IMR-90 (cell line): ENCODE results near the gene CCDC102A. TPM values are rescaled to one million over a fixed set of nuclear protein-coding genes. Genes with fewer than 3 reads are reported as not detected.
A peak's percentile ranks its signal among the peaks of the same experiment; 100 is the strongest.

Experiments used
- ATAC-seq: fragments of 200-7000 bp; cut with Tn5 transposase; 2 replicates; pipeline ENCODE4 v1.9.1; 2020; ENCODE audit warnings: low read depth, mild to moderate bottlenecking, moderate library complexity
- BruUV-seq: library from RNA; stranded (reverse); fragments of 400-500 nt; replicated peaks from 2 replicates; lab custom pipeline; 2021; lab: Mats Ljungman, UMichigan
- CTCF ChIA-PET: fragments of 300-600 bp; formaldehyde crosslinking; extraction: SDS; loops from one replicate; lab custom pipeline; 2021; ENCODE audit warnings: antibody characterized with exemption; lab: Yijun Ruan, JAX
- POLR2A ChIA-PET: fragments of 300-600 bp; sonication (Branson Sonifier 250); formaldehyde crosslinking; loops from one replicate; lab custom pipeline; 2022; ENCODE audit warnings: antibody characterized with exemption; ENCODE audit not compliant: unreplicated experiment; lab: Charles Lee
- DNase-seq: peaks from one replicate; pipeline ENCODE4 v3.0.0; 2013
- H2AFZ ChIP-seq: replicated peaks from 2 replicates; pipeline ENCODE3; 2013; ENCODE audit warnings: low read length, mild to moderate bottlenecking; ENCODE audit not compliant: poor library complexity
- H2AK5ac ChIP-seq: 2 replicates; pipeline ENCODE4 v1.6.1; 2013; ENCODE audit warnings: low read depth, low read length, inconsistent platforms
- H2AK9ac ChIP-seq: replicated peaks from 2 replicates; pipeline ENCODE3; 2013; ENCODE audit warnings: mild to moderate bottlenecking, low read depth, low read length, moderate library complexity; ENCODE audit not compliant: poor library complexity
- H2BK120ac ChIP-seq: 2 replicates; pipeline ENCODE4 v1.6.1; 2013; ENCODE audit warnings: low read depth, low read length, inconsistent platforms
- H2BK15ac ChIP-seq: 3 replicates; pipeline ENCODE4 v1.6.1; 2013; ENCODE audit warnings: low read depth, low read length, inconsistent platforms
- H2BK20ac ChIP-seq: 2 replicates; pipeline ENCODE4 v1.6.1; 2013; ENCODE audit warnings: low read depth, mild to moderate bottlenecking, inconsistent platforms, low read length, moderate library complexity
- H2BK5ac ChIP-seq: 2 replicates; pipeline ENCODE4 v1.6.1; 2013; ENCODE audit warnings: mild to moderate bottlenecking, low read depth, low read length, inconsistent platforms; ENCODE audit not compliant: poor library complexity, severe bottlenecking
- H3K14ac ChIP-seq: replicated peaks from 2 replicates; pipeline ENCODE4 v1.6.1; 2013; ENCODE audit warnings: low read depth, low read length, inconsistent platforms
- H3K18ac ChIP-seq: 2 replicates; pipeline ENCODE4 v1.6.1; 2013; ENCODE audit warnings: low read depth, low read length, control low read depth
- H3K23ac ChIP-seq: 2 replicates; pipeline ENCODE4 v1.6.1; 2013; ENCODE audit warnings: low read depth, low read length, inconsistent platforms
- H3K27ac ChIP-seq: 2 replicates; pipeline ENCODE4 v1.5.1; 2013; ENCODE audit warnings: mild to moderate bottlenecking, control low read depth, low read length; ENCODE audit not compliant: insufficient read depth
- H3K27me3 ChIP-seq: 2 replicates; pipeline ENCODE4 v1.6.1; 2013; ENCODE audit warnings: low read length; ENCODE audit not compliant: control insufficient read depth, insufficient read depth
- H3K36me3 ChIP-seq: 2 replicates; pipeline ENCODE4 v1.6.1; 2013; ENCODE audit warnings: low read length, mixed read lengths; ENCODE audit not compliant: control insufficient read depth, insufficient read depth
- H3K4ac ChIP-seq: 2 replicates; pipeline ENCODE4 v1.6.1; 2013; ENCODE audit warnings: low read depth, low read length, inconsistent platforms
- H3K4me1 ChIP-seq: 2 replicates; pipeline ENCODE4 v1.6.1; 2013; ENCODE audit warnings: low read length, mixed read lengths; ENCODE audit not compliant: control insufficient read depth, insufficient read depth
- H3K4me2 ChIP-seq: 2 replicates; pipeline ENCODE4 v1.6.1; 2013; ENCODE audit warnings: low read depth, mild to moderate bottlenecking, control low read depth, low read length, moderate library complexity
- H3K4me3 ChIP-seq: 2 replicates; pipeline ENCODE4 v1.5.1; 2013; ENCODE audit warnings: low read depth, mild to moderate bottlenecking, control low read depth, low read length, moderate library complexity; ENCODE audit not compliant: insufficient read depth
- H3K56ac ChIP-seq: 2 replicates; pipeline ENCODE4 v1.6.1; 2013; ENCODE audit warnings: low read length, inconsistent platforms; ENCODE audit not compliant: insufficient read depth; ENCODE audit errors: extremely low read depth
- H3K79me1 ChIP-seq, 2 experiments: 2 replicates each; pipeline ENCODE4 v1.6.1; 2013; ENCODE audit warnings: low read length in 2 of 2, inconsistent platforms in 1 of 2, low read depth in 1 of 2
- H3K9ac ChIP-seq: 2 replicates; pipeline ENCODE4 v1.6.1; 2013; ENCODE audit warnings: low read depth, low read length, control low read depth
- H3K9me1 ChIP-seq: 2 replicates; pipeline ENCODE4 v1.6.1; 2013; ENCODE audit warnings: low read length, inconsistent platforms; ENCODE audit not compliant: insufficient read depth
- H3K9me3 ChIP-seq: 2 replicates; pipeline ENCODE4 v1.6.1; 2013; ENCODE audit warnings: low read length; ENCODE audit not compliant: control insufficient read depth, insufficient read depth
- H4K20me1 ChIP-seq: 2 replicates; pipeline ENCODE4 v1.6.1; 2013; ENCODE audit warnings: low read length, inconsistent platforms; ENCODE audit not compliant: insufficient read depth
- H4K5ac ChIP-seq: 2 replicates; pipeline ENCODE4 v1.6.1; 2013; ENCODE audit warnings: mild to moderate bottlenecking, low read depth, low read length, control low read depth
- H4K8ac ChIP-seq, 2 experiments: 2 replicates each; pipeline ENCODE4 v1.6.1; 2013; ENCODE audit warnings: low read depth in 2 of 2, low read length in 2 of 2, control low read depth in 1 of 2, inconsistent platforms in 1 of 2
- H4K91ac ChIP-seq: 2 replicates; pipeline ENCODE4 v1.6.1; 2013; ENCODE audit warnings: low read depth, low read length, inconsistent platforms; ENCODE audit not compliant: insufficient read depth
- BHLHE40 ChIP-seq: fragments of 150-350 bp; IDR thresholded peaks from 2 replicates; pipeline ENCODE4 v1.6.1; 2016; ENCODE audit warnings: mild to moderate bottlenecking, low read depth, low read length
- CEBPB ChIP-seq: IDR thresholded peaks from 2 replicates; pipeline ENCODE4 v1.6.1; 2012; ENCODE audit warnings: low read depth, low read length, improper control_type of control experiment
- CHD1 ChIP-seq: IDR thresholded peaks from 2 replicates; pipeline ENCODE4 v1.6.1; 2012; ENCODE audit warnings: low read depth, low read length, improper control_type of control experiment
- ELK1 ChIP-seq: fragments of 150-350 bp; IDR thresholded peaks from 2 replicates; pipeline ENCODE4 v1.6.1; 2016; ENCODE audit warnings: low read depth, mild to moderate bottlenecking, low read length, moderate library complexity, borderline replicate concordance
- MAFK ChIP-seq: IDR thresholded peaks from 2 replicates; pipeline ENCODE4 v1.6.1; 2012; ENCODE audit warnings: low read depth, low read length, improper control_type of control experiment
- MAZ ChIP-seq: IDR thresholded peaks from 2 replicates; pipeline ENCODE4 v1.6.1; 2012; ENCODE audit warnings: low read depth, mild to moderate bottlenecking, low read length, improper control_type of control experiment, moderate library complexity, borderline replicate concordance
- NFE2L2 ChIP-seq: fragments of 150-350 bp; IDR thresholded peaks from 2 replicates; pipeline ENCODE4 v1.6.1; 2016; ENCODE audit warnings: low read depth, mild to moderate bottlenecking, low read length
- POLR2A ChIP-seq: IDR thresholded peaks from 2 replicates; pipeline ENCODE4 v1.6.1; 2012; ENCODE audit warnings: mild to moderate bottlenecking, low read depth, low read length
- RAD21 ChIP-seq: IDR thresholded peaks from 2 replicates; pipeline ENCODE4 v1.6.1; 2012; ENCODE audit warnings: low read length, improper control_type of control experiment
- RCOR1 ChIP-seq: IDR thresholded peaks from 2 replicates; pipeline ENCODE4 v1.6.1; 2012; ENCODE audit warnings: mild to moderate bottlenecking, low read length, improper control_type of control experiment; ENCODE audit not compliant: insufficient replicate concordance
- RFX5 ChIP-seq: IDR thresholded peaks from 2 replicates; pipeline ENCODE4 v1.8.0; 2012; ENCODE audit warnings: low read depth, mild to moderate bottlenecking, low read length, moderate library complexity
- SMC3 ChIP-seq: fragments of 150-350 bp; IDR thresholded peaks from 2 replicates; pipeline ENCODE4 v1.6.1; 2016; ENCODE audit warnings: low read depth, mild to moderate bottlenecking, antibody characterized with exemption, low read length, moderate library complexity
- USF2 ChIP-seq: fragments of 150-350 bp; IDR thresholded peaks from 2 replicates; pipeline ENCODE4 v1.6.1; 2017; ENCODE audit warnings: mild to moderate bottlenecking, antibody characterized with exemption, low read length, low read depth
- WGBS, 2 experiments: methylation state at CpG; one replicate each; pipeline versions ENCODE4 v1.1.5 to v1.1.7; 2013; ENCODE audit warnings: missing lambda C conversion rate in 2 of 2; ENCODE audit not compliant: insufficient read length in 1 of 2; ENCODE audit errors: extremely low coverage in 2 of 2; 5-methylcytosine and 5-hydroxymethylcytosine counted together
- dilution Hi-C: fragments of 300-500 bp; cut with HindIII; formaldehyde crosslinking; loops from one replicate; pipeline ENCODE4 v1.14.3; 2018; ENCODE audit warnings: low sequenced_read_pairs; ENCODE audit not compliant: unreplicated experiment
- in situ Hi-C: fragments of 300-500 bp; cut with MboI; formaldehyde crosslinking; loops from 3 replicates; pipeline ENCODE4 v1.14.3; 2019; ENCODE audit warnings: low sequenced_read_pairs, inconsistent platforms, mixed read lengths
- intact Hi-C: fragments of 100-400 bp; cut with micrococcal nuclease; formaldehyde crosslinking; loops from 2 replicates; pipeline ENCODE4 v1.10.0; 2022
- polyA plus RNA-seq, 3 experiments: library from polyadenylated mRNA; depleted of rRNA; stranded (reverse); fragments of >200 nt; gene quantifications; 2 replicates each; pipeline ENCODE4 v1.2.3, GENCODE V29; 2012; ENCODE audit warnings: low replicate concordance in 1 of 3
- total RNA-seq: library from RNA; depleted of rRNA; stranded (reverse); fragments of >200 nt; gene quantifications from 2 replicates; pipeline ENCODE4 v1.2.3, GENCODE V29; 2012

The CCDC102A gene
- total and polyA plus RNA-seq, 2 of the 4 experiments (the other 2 are of a cell fraction): 5.4 to 8.5 TPM

- no peak for TF ChIP-seq ELK1
- TF ChIP-seq RAD21: no peak
- no peak for TF ChIP-seq CHD1
- no peak for TF ChIP-seq RCOR1
Observed at GRCh38 chr16:57574086-57574485, 37.7 kb upstream of the CCDC102A start (continued).

GRCh38 chr16:57572978-57573728, 36.8 kb upstream of the CCDC102A start:
- no peak overlapping the region for H2AK5ac ChIP-seq
- no peak overlapping the region for H2BK20ac ChIP-seq
- H3K27me3 ChIP-seq: peaks cover 19% of the 10 kb centered on the region
- dilution Hi-C loops (no loop called here), in situ Hi-C loops (no loop called here), intact Hi-C loops (no loop called here)
- H4K8ac ChIP-seq: no peak overlapping the region
- H3K27ac ChIP-seq: no peak overlapping the region
- BruUV-seq: no TSS peak
- no peak overlapping the region for H3K4me2 ChIP-seq
- POLR2A ChIA-PET: no interaction called here
- no peak overlapping the region for H3K4ac ChIP-seq
- no peak overlapping the region for H3K4me3 ChIP-seq
- no peak overlapping the region for H3K18ac ChIP-seq
- no peak overlapping the region for H2BK15ac ChIP-seq
- no peak overlapping the region for H3K9ac ChIP-seq
- no peak overlapping the region for H2BK120ac ChIP-seq
- peak overlapping the region; percentile 50 for H2AK9ac ChIP-seq
- H4K91ac ChIP-seq: no peak overlapping the region
- H4K5ac ChIP-seq: no peak overlapping the region
- no peak overlapping the region for H3K56ac ChIP-seq
- no peaks in the 10 kb centered on the region for H3K36me3 ChIP-seq
- H2BK5ac ChIP-seq: no peak overlapping the region
- H3K9me1 ChIP-seq: no peaks in the 10 kb centered on the region
- ATAC-seq: no peak
- no peaks in the 10 kb centered on the region for H3K9me3 ChIP-seq
- H4K20me1 ChIP-seq: no peaks in the 10 kb centered on the region
- no peak overlapping the region for H3K14ac ChIP-seq
- no peak overlapping the region for H2AFZ ChIP-seq
- H3K4me1 ChIP-seq: no peaks in the 10 kb centered on the region
- DNase-seq: no peak
- H3K79me1 ChIP-seq: no peaks in the 10 kb centered on the region
- 61% methylated on average over 2 of the region's 10 CpGs; no CpG with 5 or more reads in 1 of the 2 experiments for WGBS, 2 experiments
- CTCF ChIA-PET: no interaction called here
- H3K23ac ChIP-seq: no peak overlapping the region
- no peak for TF ChIP-seq CEBPB
- no peak for TF ChIP-seq POLR2A
- no peak for TF ChIP-seq MAZ
- TF ChIP-seq NFE2L2: no peak
- no peak for TF ChIP-seq USF2
- no peak for TF ChIP-seq SMC3
- TF ChIP-seq MAFK: no peak
- no peak for TF ChIP-seq RFX5
- no peak for TF ChIP-seq BHLHE40
- TF ChIP-seq CHD1: no peak
- no peak for TF ChIP-seq RCOR1
